Activated T-cell treated with anti-CD3 and anti-CD28 coated beads, Interleukin-2, amount 50 U/mL, for 72 hours (primary cell): ENCODE results near the gene LSM4. TPM values are rescaled to one million over a fixed set of nuclear protein-coding genes. Genes with fewer than 3 reads are reported as not detected.

Experiments
- ATAC-seq, 2 donors: fragments of 150-1000 bp; cut with Tn5 transposase; replicated peaks in 1 of 2; 2 replicates each; pipeline ENCODE4 v1.10.0; 2021; ENCODE audit warnings: moderate library complexity in 2 of 2, mild to moderate bottlenecking in 1 of 2
- DNase-seq, 2 donors: peaks; one replicate each; pipeline ENCODE4 v3.0.0; 2021 to 2022; ENCODE audit warnings: mixed read lengths in 1 of 2
- H3K27ac Mint-ChIP-seq: one replicate; pipeline ENCODE4 v1.8.0; 2022; ENCODE audit warnings: mild to moderate bottlenecking, moderate library complexity, mixed read lengths
- H3K27me3 Mint-ChIP-seq: one replicate; pipeline ENCODE4 v1.8.0; 2022; ENCODE audit warnings: low read depth, mixed read lengths
- H3K36me3 Mint-ChIP-seq, 2 donors: one replicate each; pipeline ENCODE4 v1.8.0; 2022; ENCODE audit warnings: mixed read lengths in 2 of 2, mild to moderate bottlenecking in 1 of 2; ENCODE audit not compliant: insufficient read depth in 2 of 2
- H3K4me1 Mint-ChIP-seq: one replicate; pipeline ENCODE4 v1.8.0; 2022; ENCODE audit warnings: low read depth, mixed read lengths
- H3K4me3 Mint-ChIP-seq, 2 donors: one replicate each; pipeline ENCODE4 v1.8.0; 2022; ENCODE audit warnings: mild to moderate bottlenecking in 2 of 2, mixed read lengths in 2 of 2, moderate library complexity in 2 of 2
- H3K9me3 Mint-ChIP-seq, 2 donors: one replicate each; pipeline ENCODE4 v1.8.0; 2022; ENCODE audit warnings: mixed read lengths in 2 of 2
- total RNA-seq, 2 donors: library from RNA; stranded (reverse); gene quantifications; one replicate each; pipeline ENCODE4 v1.2.3, GENCODE V29; 2022

LSM4 gene
- total RNA-seq, 2 donors from 2014 or later, result 178 to 250 TPM

DNA sequence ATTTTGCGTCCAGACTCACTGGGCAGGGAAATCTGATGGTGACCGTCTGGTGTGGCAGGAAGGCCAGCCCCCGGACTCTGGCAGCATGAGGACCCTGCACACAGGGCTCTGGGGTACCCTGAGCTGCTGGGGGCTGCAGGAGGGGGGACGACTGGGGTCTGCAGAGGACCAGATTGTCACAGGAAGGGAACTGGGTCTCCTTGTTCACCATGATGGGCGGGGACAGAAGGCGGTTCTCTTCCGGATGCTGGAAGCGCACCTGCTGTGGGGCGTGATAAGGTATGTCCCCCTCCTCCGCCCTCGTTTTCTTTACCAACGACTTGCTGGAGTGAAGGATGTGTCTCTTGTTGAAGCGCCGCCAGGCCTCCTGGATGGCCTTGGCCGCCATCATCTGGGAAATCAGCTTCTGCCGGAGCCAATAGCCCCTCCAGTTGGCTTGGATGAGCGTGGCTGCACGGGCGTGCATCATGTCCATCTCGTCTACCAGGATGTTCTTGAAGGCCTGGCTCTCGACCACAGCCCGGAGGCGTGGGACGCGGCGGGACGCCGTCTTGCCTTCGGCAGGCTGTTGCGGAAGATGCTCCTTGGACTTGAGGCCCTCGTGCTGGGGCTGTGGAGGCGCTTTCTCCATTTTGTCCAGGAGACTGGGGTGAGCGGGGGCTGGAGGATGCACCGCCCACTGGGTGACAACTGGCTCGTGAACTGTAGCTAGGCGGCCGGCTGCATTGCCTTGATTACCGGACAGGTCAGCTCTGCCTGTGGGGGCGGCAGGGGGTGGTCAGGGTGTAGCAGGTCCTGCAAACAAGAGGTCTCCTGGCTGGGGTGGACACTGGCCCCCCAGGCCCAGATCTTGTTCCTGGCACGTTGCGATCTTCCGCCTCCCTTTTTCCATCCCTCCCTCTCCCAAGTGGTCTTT lies 55.8 kb downstream of the LSM4 start:
- H3K9me3 Mint-ChIP-seq, result no peaks in the 10 kb centered on the region
- DNase-seq, result no peak
- H3K27ac Mint-ChIP-seq, result no peak overlapping the region
- no peaks in the 10 kb centered on the region for H3K36me3 Mint-ChIP-seq
- no peaks in the 10 kb centered on the region for H3K4me1 Mint-ChIP-seq
- H3K27me3 Mint-ChIP-seq, result no peaks in the 10 kb centered on the region
- no peak for ATAC-seq
- no peak overlapping the region for H3K4me3 Mint-ChIP-seq

GRCh38 chr19:18265582-18265981 lies 57.3 kb downstream of the LSM4 start:
- Mint-ChIP-seq H3K27me3 (no peaks in the 10 kb centered on the region), H3K4me3 (no peak overlapping the region), H3K9me3 (no peaks in the 10 kb centered on the region), H3K36me3 (no peaks in the 10 kb centered on the region), H3K27ac (no peak overlapping the region), H3K4me1 (no peaks in the 10 kb centered on the region)
- DNase-seq (no peak), ATAC-seq (no peak)

DNA sequence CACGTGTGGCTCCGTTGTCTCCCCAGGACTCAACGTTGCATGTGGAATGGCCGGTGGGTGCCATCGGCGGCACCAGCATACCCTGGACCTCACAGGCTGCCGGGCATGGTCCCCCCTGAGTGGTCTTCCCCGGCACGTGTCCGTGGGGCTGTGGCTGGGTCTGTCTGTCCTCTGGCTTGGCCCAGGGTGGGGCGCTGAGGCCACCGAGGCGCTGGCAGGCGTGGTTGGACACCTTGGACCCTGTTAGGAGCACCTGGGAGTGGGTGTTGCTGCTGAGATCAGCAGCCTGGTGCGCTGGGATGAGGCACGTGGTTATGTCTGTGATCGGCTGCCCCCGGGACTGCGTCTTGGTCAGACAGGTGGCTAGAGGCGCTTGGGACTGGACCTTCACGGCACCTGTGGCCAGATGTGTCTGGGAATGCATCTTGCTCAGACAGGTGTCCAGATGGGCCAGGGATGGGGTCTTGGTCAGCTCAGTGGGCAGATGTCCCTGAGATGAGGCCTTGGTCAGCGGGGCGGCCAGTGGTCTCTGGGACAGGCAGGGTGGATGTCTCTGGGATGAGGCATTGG lies 57.8 kb downstream of the LSM4 start:
- H3K27me3 Mint-ChIP-seq, result no peaks in the 10 kb centered on the region
- no peak overlapping the region for H3K4me3 Mint-ChIP-seq
- ATAC-seq (no peak), DNase-seq (no peak)
- no peaks in the 10 kb centered on the region for H3K4me1 Mint-ChIP-seq
- no peak overlapping the region for H3K27ac Mint-ChIP-seq
- no peaks in the 10 kb centered on the region for H3K9me3 Mint-ChIP-seq
- H3K36me3 Mint-ChIP-seq, result no peaks in the 10 kb centered on the region

DNA sequence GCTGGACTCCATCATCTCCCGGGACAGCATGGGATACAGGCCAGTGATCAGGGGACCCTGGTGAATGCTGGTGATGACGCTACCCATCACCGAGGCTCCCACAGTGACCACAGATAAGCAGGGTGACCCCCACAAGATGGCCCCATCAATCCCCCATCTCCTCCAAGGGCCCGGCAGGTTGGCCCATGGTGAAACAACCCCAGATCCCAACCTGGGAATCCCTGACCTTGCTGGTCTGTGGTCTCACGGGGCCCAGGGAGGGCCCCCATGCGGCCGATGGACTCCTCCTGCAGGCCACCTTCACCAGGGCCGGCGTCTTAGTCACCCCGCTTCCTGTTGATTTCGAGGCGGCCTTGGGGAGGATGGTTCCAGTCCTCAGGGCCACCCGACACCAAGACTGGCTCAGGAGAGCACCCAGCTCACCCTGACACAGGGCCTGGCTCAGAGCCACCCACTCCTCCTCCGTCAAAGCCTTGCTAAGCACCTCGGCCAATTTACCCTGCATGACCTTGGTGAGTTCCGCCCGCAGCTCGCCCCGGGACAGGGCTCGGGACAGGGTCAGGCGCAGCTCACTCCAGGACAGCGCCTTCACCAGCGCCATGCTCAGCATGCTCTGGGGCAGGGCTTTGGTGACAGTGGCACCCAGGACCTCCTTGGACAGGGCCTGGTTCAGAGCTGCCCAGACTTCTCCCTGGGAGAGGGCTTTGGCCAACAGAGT lies 58.6 kb downstream of the LSM4 start:
- Mint-ChIP-seq H3K4me3 (no peak overlapping the region), H3K36me3 (no peaks in the 10 kb centered on the region), H3K27ac (no peak overlapping the region), H3K9me3 (no peaks in the 10 kb centered on the region), H3K27me3 (no peaks in the 10 kb centered on the region), H3K4me1 (no peaks in the 10 kb centered on the region)
- DNase-seq (no peak), ATAC-seq (no peak)

GRCh38 chr19:18263324-18264136 lies 59.3 kb downstream of the LSM4 start:
- H3K27ac Mint-ChIP-seq, result no peak overlapping the region
- H3K27me3 Mint-ChIP-seq, result no peaks in the 10 kb centered on the region
- ATAC-seq, result no peak
- no peaks in the 10 kb centered on the region for H3K9me3 Mint-ChIP-seq
- H3K4me1 Mint-ChIP-seq, result no peaks in the 10 kb centered on the region
- H3K36me3 Mint-ChIP-seq, result no peaks in the 10 kb centered on the region
- no peak overlapping the region for H3K4me3 Mint-ChIP-seq
- DNase-seq, result no peak

- H3K27ac Mint-ChIP-seq, result no peak overlapping the region
- no peaks in the 10 kb centered on the region for H3K27me3 Mint-ChIP-seq
- H3K4me3 Mint-ChIP-seq, result no peak overlapping the region
- H3K4me1 Mint-ChIP-seq, result no peaks in the 10 kb centered on the region
- no peak for DNase-seq
- ATAC-seq, result no peak
- H3K9me3 Mint-ChIP-seq, result no peaks in the 10 kb centered on the region
- no peaks in the 10 kb centered on the region for H3K36me3 Mint-ChIP-seq
These were observed 60.0 kb downstream of the LSM4 start for GRCh38 chr19:18262917-18263316.

DNA sequence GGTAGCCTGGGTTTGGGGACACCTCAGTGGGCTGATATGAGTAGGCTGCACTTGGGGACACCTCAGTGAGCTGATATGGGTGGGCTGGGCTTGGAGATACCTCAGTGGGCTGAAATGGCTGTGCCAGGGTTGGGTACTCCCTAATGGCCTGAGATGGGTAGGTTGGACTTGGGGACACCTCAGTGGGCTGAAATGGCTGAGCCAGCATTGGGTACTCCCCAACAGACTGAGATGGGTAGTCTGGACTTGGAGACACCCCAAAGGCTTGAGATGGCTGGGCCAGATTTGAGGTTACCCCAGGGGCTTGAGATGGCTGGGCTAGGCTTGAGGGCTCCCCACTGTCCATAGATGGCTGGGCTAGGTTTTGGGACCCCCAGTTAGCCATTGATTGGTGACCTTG lies 60.7 kb downstream of the LSM4 start:
- ATAC-seq, result no peak
- Mint-ChIP-seq H3K4me3 (no peak overlapping the region), H3K36me3 (no peaks in the 10 kb centered on the region), H3K4me1 (no peaks in the 10 kb centered on the region), H3K9me3 (no peaks in the 10 kb centered on the region), H3K27ac (no peak overlapping the region), H3K27me3 (no peaks in the 10 kb centered on the region)
- DNase-seq, result no peak

GRCh38 chr19:18261474-18261873 lies 61.4 kb downstream of the LSM4 start:
- H3K27me3 Mint-ChIP-seq, result no peaks in the 10 kb centered on the region
- H3K9me3 Mint-ChIP-seq, result no peaks in the 10 kb centered on the region
- no peak overlapping the region for H3K27ac Mint-ChIP-seq
- DNase-seq (no peak), ATAC-seq (peak in 1 of 2 donors; percentile 19)
- H3K4me3 Mint-ChIP-seq, result no peak overlapping the region
- H3K4me1 Mint-ChIP-seq, result no peaks in the 10 kb centered on the region
- no peaks in the 10 kb centered on the region for H3K36me3 Mint-ChIP-seq

DNA sequence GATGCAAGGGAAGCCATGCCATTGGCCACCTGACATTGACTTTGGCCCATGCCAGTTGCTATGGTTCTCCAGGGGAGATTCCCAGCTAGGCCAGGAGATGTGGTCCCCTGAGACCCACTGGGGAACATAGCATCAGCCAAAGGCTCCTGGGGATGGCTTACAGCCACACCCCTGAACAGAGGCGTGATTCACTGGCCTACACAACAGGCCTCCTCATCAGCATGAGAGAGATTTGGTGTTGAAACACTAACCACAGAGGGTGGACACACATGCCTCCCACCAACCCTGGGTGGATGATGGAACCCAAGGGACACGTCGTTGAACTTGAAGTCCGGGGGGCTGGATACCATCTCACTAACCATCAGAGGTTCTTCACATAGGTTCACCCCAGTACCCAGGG lies 63.0 kb downstream of the LSM4 start:
- DNase-seq, result no peak
- no peak for ATAC-seq
- Mint-ChIP-seq H3K27ac (no peak overlapping the region), H3K36me3 (no peaks in the 10 kb centered on the region), H3K9me3 (no peaks in the 10 kb centered on the region), H3K27me3 (peaks cover 6% of the 10 kb centered on the region), H3K4me3 (no peak overlapping the region), H3K4me1 (no peaks in the 10 kb centered on the region)

DNA sequence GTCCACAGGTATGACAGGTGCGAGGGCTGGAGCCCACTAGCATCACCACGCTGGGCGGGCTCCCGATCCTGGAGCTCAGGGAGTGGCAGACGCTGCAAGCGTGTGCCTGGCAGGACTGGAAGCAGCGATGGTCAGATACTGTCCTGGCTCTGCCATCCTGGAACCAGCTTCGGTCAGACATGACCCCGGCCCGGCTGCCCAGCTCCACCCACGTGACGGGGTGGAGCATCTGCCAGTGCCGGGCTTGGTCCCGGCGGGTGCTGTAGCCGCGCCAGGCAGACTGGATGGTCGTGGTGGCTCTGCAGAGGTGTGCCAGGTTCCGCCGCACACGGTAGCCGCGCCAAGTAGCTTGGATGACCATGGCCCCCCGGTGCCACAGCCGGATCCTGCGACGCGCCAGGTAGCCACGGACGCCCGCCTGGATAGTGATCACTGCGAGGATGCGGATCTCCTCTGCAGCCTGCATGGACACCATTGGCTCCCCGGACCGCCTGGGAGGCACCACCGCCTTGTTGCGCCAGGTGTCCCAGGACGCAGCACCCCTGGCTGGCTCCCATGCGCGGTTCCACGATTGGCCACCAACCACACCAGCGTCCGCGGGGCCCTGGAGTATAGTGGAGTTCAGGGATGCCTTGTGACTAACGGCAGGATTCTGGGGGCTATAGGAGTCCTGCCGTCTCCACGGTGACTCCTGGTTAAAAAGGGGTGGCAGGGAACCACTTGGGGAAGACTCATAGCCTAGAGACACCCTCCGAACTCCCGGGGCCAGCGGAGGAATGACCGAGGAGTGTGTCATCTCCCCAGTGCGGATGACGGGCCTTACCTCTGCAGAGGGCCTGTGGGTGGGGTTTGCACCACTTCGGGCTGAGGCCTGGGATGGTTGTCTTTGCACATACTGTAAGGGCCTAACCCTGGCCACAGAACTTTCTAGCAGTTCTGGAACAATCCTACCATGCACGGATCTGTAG lies 65.1 kb downstream of the LSM4 start:
- no peak for DNase-seq
- peaks cover 24% of the 10 kb centered on the region for H3K27me3 Mint-ChIP-seq
- no peak overlapping the region for H3K27ac Mint-ChIP-seq
- no peaks in the 10 kb centered on the region for H3K9me3 Mint-ChIP-seq
- ATAC-seq, result no peak
- no peak overlapping the region for H3K4me3 Mint-ChIP-seq
- H3K36me3 Mint-ChIP-seq, result no peaks in the 10 kb centered on the region
- H3K4me1 Mint-ChIP-seq, result no peaks in the 10 kb centered on the region
